ENCODE measurements around the gene EFHB.

DNA sequence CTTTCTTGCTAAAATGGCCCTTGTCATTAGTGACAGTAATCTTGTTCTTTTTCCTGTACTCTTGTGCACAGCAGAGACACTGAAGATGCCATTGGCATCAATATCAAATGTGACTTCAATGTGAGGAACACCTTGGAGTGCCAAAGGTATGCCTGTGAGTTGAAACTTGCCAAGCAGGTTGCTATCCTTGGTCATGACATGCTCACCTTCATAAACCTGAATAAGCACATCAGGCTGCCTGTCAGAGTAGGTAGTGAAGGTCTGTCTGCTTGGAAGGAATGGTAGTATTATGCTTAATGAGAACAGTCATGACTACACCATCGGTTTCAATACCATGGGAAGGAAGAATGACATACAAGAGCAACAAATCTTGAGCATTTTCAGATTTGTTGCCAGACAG is 6.6 kb upstream of the EFHB start:
- TF ChIP-seq, protein P1, sequence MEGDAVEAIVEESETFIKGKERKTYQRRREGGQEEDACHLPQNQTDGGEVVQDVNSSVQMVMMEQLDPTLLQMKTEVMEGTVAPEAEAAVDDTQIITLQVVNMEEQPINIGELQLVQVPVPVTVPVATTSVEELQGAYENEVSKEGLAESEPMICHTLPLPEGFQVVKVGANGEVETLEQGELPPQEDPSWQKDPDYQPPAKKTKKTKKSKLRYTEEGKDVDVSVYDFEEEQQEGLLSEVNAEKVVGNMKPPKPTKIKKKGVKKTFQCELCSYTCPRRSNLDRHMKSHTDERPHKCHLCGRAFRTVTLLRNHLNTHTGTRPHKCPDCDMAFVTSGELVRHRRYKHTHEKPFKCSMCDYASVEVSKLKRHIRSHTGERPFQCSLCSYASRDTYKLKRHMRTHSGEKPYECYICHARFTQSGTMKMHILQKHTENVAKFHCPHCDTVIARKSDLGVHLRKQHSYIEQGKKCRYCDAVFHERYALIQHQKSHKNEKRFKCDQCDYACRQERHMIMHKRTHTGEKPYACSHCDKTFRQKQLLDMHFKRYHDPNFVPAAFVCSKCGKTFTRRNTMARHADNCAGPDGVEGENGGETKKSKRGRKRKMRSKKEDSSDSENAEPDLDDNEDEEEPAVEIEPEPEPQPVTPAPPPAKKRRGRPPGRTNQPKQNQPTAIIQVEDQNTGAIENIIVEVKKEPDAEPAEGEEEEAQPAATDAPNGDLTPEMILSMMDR (IDR thresholded peaks at IDR 0.05 in 4 of 5, conservative IDR thresholded peaks at IDR 0.05 in 1 of 5) = no peak
- no peak for TF ChIP-seq POLR2A (IDR thresholded peaks at IDR 0.05)

Data from gastrocnemius medialis (tissue), 4 donors.